Progenitor cell of endocrine pancreas (in vitro differentiated cells): ENCODE measurements around the gene TAAR1. TPM values are rescaled to one million over a fixed set of nuclear protein-coding genes. Genes with fewer than 3 reads are reported as not detected.
"Not testable (repeated sequence)": the region's sequence is repeated elsewhere in the genome, so short reads cannot be mapped to it uniquely, and the experiment has no call there.

Experiments
- DNase-seq: peaks from one replicate; pipeline ENCODE4 v3.0.0; 2021; ENCODE audit warnings: low spot score; ENCODE audit not compliant: unreplicated experiment
- H3K27ac Mint-ChIP-seq: 2 replicates; pipeline ENCODE4 v1.8.0; 2021; ENCODE audit warnings: mild to moderate bottlenecking, moderate library complexity, mixed read lengths
- H3K27me3 Mint-ChIP-seq: 2 replicates; pipeline ENCODE4 v1.8.0; 2021; ENCODE audit warnings: mixed read lengths
- H3K36me3 Mint-ChIP-seq: 2 replicates; pipeline ENCODE4 v1.8.0; 2022; ENCODE audit warnings: mixed read lengths; ENCODE audit not compliant: insufficient read depth
- H3K4me1 Mint-ChIP-seq: 2 replicates; pipeline ENCODE4 v1.8.0; 2021; ENCODE audit warnings: low read depth, mixed read lengths
- H3K4me3 Mint-ChIP-seq: 2 replicates; pipeline ENCODE4 v1.8.0; 2021; ENCODE audit warnings: low read depth, mild to moderate bottlenecking, moderate library complexity, mixed read lengths
- H3K9me3 Mint-ChIP-seq: 2 replicates; pipeline ENCODE4 v1.8.0; 2021; ENCODE audit warnings: low read depth, mixed read lengths
- long read RNA-seq: library from polyadenylated mRNA; unstranded; transcript quantifications from one replicate; pipeline ENCODE4 v2.0.0, GENCODE V29; 2020
- total RNA-seq: library from RNA; stranded (reverse); gene quantifications from 2 replicates; pipeline ENCODE4 v1.2.1, GENCODE V29; 2021
- TF ChIP-seq, protein P1 (sequence below): fragments of 200-600 bp; sonication (generic); IDR thresholded peaks from one replicate; pipeline ENCODE4 v1.5.0; 2021; ENCODE audit warnings: antibody characterized with exemption, mild to moderate bottlenecking; ENCODE audit not compliant: unreplicated experiment

TAAR1 gene, protein sequence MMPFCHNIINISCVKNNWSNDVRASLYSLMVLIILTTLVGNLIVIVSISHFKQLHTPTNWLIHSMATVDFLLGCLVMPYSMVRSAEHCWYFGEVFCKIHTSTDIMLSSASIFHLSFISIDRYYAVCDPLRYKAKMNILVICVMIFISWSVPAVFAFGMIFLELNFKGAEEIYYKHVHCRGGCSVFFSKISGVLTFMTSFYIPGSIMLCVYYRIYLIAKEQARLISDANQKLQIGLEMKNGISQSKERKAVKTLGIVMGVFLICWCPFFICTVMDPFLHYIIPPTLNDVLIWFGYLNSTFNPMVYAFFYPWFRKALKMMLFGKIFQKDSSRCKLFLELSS
- total RNA-seq, result not detected in 2 replicates
- long read RNA-seq, result 0 reads

DNA sequence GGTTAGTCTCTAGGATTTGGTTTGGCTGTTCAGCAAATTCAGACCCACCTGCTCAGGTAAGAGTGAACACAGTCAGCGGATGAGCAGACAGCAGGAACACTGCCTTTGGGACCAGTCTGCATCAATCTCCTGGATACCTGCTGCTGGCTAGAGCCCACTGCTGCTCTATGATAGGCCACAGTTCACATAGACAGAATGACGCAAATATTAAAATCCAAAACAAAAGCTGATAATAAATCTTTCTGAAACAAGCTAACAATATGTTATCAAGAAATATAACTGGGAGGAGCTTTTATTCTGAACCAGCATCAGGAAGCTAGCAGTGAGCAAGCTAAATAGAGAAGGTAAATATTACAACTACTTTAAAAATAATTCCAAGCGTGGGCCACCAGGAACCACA, at the start of gene TAAR1:
Gene TAAR1, minus strand, starts transcription at position 101 of the 400 bp plus-strand sequence. CDS start 13,179 bp downstream, outside the sequence.
- Mint-ChIP-seq H3K9me3 (peaks cover 3% of the 10 kb centered on the region), H3K4me1 (no peaks in the 10 kb centered on the region), H3K27me3 (peaks cover 17% of the 10 kb centered on the region), H3K27ac (no peak within 1 kb of the TSS), H3K4me3 (no peak within 1 kb of the TSS), H3K36me3 (no peaks in the 10 kb centered on the region)
- TF ChIP-seq, protein P1, sequence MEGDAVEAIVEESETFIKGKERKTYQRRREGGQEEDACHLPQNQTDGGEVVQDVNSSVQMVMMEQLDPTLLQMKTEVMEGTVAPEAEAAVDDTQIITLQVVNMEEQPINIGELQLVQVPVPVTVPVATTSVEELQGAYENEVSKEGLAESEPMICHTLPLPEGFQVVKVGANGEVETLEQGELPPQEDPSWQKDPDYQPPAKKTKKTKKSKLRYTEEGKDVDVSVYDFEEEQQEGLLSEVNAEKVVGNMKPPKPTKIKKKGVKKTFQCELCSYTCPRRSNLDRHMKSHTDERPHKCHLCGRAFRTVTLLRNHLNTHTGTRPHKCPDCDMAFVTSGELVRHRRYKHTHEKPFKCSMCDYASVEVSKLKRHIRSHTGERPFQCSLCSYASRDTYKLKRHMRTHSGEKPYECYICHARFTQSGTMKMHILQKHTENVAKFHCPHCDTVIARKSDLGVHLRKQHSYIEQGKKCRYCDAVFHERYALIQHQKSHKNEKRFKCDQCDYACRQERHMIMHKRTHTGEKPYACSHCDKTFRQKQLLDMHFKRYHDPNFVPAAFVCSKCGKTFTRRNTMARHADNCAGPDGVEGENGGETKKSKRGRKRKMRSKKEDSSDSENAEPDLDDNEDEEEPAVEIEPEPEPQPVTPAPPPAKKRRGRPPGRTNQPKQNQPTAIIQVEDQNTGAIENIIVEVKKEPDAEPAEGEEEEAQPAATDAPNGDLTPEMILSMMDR, result no peak
- no peak for DNase-seq

DNA sequence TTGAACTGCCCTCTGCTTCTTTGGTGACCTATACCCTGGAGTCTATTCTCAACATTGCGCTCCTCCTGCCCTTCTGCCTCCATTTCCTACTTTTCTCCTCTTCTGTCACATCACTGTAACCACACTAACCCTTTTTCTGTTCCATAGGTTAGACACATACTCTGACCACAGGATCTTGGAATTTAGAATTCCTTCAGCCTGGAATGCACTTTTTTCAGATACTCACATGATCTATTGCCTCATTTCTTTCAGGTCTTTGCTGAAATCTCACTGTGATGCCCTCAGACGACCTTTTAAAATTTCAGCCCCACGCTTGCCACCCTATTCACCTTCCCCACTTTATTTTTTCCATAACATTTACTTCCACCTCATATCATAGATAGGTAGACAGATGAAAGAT, 49.8 kb upstream of the TAAR1 start:
- H3K9me3 Mint-ChIP-seq, result peaks cover 15% of the 10 kb centered on the region
- DNase-seq, result no peak
- peaks cover 3% of the 10 kb centered on the region for H3K36me3 Mint-ChIP-seq
- H3K4me1 Mint-ChIP-seq, result peaks cover 2% of the 10 kb centered on the region
- peaks cover 3% of the 10 kb centered on the region for H3K27me3 Mint-ChIP-seq
- no peak overlapping the region for H3K4me3 Mint-ChIP-seq
- no peak overlapping the region for H3K27ac Mint-ChIP-seq
- TF ChIP-seq, protein P1, result no peak

DNA sequence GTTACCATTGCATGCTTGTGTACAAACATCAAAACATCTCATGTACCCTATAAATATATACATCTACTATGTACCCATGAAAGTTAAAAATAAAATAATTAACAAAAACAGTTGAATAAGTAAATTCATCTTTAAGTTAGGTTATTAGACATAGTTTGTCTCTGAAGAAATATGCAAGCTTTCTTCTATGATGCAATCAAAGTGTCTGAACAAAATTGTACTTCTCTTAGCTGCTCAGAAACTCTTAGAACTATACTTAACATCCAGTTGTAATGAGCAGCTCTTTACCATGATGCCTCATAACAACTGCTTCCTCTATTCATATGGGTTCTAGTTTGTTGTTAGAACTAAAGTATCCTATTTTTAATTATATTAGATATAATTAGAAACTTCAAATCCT, 49.0 kb upstream of the TAAR1 start:
- no peak overlapping the region for H3K27ac Mint-ChIP-seq
- peaks cover 2% of the 10 kb centered on the region for H3K4me1 Mint-ChIP-seq
- peaks cover 3% of the 10 kb centered on the region for H3K27me3 Mint-ChIP-seq
- TF ChIP-seq, protein P1, result no peak
- H3K9me3 Mint-ChIP-seq, result peaks cover 15% of the 10 kb centered on the region
- DNase-seq, result no peak
- no peak overlapping the region for H3K4me3 Mint-ChIP-seq
- peaks cover 3% of the 10 kb centered on the region for H3K36me3 Mint-ChIP-seq

DNA sequence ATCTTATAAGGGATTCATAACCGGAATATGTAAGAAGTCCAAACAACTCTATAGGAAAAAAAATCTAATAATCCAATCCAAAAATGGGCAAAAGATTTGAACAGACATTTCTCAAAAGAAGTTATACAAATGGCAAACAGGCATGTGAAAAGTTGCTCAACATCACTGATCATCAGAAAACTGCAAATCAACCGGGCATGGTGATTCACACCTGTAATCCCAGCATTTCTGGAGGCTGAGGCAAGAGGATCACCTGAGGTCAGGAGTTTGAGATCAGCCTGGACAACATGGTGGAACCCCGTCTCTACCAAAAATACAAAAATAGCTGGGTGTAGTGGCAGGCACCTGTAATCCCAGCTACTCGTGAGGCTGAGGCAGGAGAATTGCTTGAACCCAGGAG, 47.8 kb upstream of the TAAR1 start:
- DNase-seq, H3K27me3 Mint-ChIP-seq, H3K36me3 Mint-ChIP-seq, H3K4me3 Mint-ChIP-seq, H3K4me1 Mint-ChIP-seq, H3K27ac Mint-ChIP-seq: not testable (repeated sequence)
- H3K9me3 Mint-ChIP-seq, result peaks cover 15% of the 10 kb centered on the region

DNA sequence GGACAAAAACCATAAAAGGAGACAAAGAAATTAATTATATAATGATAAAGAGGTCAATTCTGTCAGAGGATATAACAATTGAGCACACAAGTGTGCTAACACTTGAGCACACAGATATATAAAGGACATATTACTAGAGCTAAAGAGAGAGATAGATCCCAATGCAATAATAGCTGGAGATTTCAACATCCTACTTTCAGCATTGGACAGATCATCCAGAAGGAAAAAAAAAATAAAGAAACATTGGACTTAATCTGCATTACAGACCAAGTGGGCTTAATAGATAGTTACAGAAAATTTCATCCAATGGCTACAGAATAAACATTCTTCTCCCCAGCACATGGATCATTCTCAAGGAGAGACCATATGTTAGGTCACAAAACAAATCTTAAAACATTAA, 45.0 kb upstream of the TAAR1 start:
- TF ChIP-seq, protein P1, result no peak
- Mint-ChIP-seq H3K27me3 (peaks cover 6% of the 10 kb centered on the region), H3K27ac (no peak overlapping the region), H3K4me3 (no peak overlapping the region), H3K4me1 (no peaks in the 10 kb centered on the region), H3K9me3 (peaks cover 15% of the 10 kb centered on the region), H3K36me3 (peaks cover 3% of the 10 kb centered on the region)
- no peak for DNase-seq

DNA sequence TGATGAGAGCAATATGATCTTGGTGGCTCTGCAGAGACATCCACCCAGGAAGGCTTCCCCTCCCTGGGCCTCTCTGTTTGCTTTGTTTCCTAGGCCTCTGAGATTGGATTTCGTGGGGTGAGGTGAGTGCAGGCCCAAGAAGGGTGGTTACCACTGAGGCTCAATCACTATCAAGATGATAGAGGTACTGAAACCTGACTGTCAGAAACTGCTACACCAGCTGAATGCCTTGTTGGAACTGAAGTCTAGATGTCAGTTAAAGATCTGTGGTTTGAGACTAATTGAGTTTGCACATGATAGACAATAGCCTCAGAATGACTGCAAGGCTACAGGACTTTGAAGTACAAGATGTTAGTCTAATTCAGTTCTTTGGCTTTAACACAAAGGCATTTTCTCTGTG, 39.6 kb upstream of the TAAR1 start:
- no peaks in the 10 kb centered on the region for H3K4me1 Mint-ChIP-seq
- H3K27me3 Mint-ChIP-seq, result peaks cover 3% of the 10 kb centered on the region
- H3K36me3 Mint-ChIP-seq, result no peaks in the 10 kb centered on the region
- peaks cover 9% of the 10 kb centered on the region for H3K9me3 Mint-ChIP-seq
- TF ChIP-seq, protein P1, result no peak
- no peak for DNase-seq
- no peak overlapping the region for H3K4me3 Mint-ChIP-seq
- H3K27ac Mint-ChIP-seq, result no peak overlapping the region
